ENCODE results near the gene CHCHD10.
A peak's percentile ranks its signal among the peaks of the same experiment; 100 is the strongest.

The CHCHD10 gene

DNA sequence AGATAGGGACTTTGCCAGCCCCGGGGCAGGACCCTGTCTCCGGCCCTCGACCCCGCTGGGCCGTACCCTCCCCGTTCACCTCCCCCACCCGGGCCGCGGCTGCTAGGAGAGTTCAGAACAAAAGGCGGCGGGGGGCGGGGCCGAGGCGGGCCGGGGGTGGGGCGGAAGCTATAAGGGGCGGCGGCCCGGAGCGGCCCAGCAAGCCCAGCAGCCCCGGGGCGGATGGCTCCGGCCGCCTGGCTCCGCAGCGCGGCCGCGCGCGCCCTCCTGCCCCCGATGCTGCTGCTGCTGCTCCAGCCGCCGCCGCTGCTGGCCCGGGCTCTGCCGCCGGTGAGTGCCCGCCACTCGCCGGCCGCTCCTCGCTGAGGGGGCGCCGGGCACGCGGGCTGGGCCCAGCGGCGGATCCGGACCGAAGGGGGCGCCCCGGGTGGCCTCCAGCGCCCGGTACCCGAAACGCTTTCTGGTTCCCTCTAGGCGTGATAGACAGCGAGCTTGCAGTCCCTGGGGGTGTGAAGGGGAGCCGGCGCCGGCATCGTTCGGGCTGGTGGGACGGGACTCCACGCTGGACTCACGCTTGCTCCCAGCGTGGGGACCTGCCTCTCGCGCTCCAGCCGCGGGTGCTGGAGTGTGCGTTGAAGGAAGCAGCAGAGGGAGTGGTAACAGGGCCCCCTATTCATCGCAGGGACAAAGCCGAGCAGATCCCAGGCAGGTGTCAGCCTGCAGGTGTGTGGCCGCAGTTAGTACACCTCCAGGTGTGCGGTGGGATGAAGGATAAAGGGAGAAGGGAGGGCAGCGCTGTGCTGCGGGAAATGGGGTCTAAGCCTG is 5.1 kb upstream of the CHCHD10 start, which contains the start of gene MMP11:
TSS of gene MMP11 (plus strand) at position 201 of the 825 bp plus-strand sequence. CDS start at position 223, 22 bp downstream.
- no peak for DNase-seq (ENCODE audit: low spot score)

DNA sequence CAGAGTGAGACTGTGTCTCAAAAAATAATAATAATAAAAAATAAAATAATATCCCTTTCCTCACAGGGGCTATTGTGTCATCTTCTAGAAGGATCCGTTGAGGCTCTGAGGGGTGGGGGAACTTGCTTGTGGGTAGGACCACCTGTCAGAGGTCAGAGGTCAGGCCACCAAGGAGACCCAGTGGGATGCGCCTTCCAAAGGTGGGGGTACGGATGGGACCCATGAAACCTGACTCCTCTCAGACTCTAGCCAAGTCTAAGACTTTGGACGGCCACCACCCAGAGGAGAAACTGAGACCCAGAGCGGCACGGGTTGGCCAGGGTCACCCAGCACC is 4.5 kb upstream of the CHCHD10 start:
- DNase-seq (ENCODE audit: low spot score), result no peak

DNA sequence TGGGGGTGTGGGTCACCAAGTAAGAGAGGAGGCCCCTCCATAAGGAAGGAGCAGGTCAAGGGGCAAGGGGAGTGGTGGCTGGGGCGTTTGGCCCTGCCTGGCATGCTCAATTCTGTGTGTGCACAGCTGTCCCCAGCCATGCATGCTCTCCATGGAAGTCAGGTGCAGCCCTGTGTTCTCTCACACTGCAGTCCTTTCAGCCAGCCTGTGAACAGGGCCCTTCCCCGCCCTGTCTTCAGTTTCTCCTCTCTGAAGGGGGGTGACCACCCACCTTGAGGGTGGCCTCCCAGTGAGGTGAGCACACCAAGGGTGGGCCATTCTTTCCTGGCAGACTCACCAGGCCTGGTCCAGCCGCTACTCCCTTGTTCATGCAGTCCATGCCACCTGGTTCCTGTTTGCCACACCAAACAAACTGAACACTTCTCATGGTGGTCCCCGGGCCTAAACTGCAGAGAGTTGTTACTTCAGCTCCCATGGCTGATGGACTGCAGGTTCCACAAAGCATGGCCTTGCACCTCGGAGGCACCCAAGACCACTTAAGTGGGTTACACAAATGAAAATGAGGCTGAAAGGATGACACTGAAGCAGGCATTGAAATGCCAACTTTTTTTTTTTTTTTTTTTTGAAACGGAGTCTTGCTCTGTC is 1.7 kb upstream of the CHCHD10 start:
- DNase-seq (ENCODE audit: low spot score), result no peak

DNA sequence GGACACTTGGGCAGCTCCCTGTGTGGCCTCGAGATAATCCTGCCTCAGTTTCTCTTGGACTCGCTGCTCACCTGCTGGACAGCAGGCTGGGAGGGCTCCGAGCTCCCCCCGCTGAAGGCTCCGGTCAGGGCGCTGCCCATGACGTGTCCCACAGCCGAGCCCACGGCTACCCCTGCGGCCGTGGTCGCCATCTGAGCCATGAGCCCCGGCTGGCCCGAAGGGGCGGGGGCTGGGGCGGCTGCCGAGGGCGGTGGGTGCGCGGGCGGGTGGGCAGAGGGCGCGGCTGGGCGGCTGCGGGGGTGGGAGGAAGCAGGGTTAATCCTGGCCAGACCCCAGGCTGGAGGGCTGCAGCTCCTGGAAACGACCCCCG is 484 bp downstream of the CHCHD10 start:
- no peak for DNase-seq (ENCODE audit: low spot score)

DNA sequence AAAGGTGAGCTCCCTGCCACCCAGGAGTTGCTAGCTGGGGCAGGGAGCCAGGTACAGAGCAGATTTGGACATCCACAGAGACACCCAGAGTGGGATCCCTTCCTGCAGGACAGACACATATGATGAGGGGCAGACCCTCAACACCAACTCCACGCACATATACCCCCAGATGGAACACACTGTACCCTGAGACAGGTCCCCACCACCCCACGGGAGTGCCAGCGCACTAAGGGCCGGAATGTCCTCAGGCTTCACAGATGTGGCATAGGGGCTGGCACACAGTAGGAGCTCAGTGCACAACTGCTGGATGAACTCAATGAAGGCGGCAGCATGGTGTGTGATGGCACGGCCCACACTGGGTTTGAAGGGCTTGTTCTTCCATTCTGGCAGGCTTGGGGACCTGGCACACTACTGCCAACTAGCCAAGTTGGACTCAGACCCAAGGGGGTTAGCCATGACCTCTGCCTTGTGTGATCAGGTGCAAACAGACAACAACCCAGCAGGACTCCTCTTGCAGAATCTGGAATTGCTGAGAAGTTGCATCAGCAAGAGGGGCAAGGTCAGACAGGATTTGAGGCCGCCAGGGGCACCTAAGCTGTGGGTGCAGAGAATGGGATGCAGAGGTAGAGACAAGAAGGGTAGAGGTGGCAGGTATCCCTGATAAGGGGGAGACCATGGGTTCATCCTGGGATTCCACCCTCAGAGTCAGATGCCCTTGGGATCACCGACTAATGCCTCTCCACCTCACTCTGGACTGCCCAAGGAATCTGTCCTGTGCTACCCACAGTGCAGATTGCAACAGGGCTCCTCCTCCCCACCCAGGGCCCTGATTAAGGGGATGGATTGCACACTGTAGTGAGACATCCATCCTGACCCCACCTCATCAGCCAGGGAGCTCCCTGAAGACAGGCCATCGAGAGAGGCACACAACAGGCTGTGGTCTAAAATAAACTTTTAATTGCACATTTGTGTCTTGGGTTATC is 2.6 kb downstream of the CHCHD10 start:
- no peak for DNase-seq (ENCODE audit: low spot score)

DNA sequence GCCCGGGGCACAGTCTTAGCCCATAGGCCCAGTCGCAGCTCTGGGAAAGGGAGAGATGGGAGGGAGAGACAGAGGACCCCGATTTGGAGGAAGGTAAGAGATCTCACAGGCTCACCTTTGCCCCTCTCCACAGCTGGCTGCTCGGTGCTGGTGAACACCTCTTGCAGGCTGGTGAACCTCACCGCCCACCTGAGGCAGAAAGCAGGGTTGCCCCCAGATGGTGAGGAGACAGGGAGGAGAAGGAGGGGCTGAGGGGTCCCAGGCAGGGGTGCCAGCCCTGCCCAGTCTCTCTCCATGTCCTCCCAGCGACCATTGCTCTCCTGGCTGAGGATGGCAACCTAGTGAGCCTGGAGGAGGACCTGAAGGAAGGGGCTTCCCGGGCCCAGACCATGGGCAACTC is 3.8 kb downstream of the CHCHD10 start:
- no peak for DNase-seq (ENCODE audit: low spot score)

DNA sequence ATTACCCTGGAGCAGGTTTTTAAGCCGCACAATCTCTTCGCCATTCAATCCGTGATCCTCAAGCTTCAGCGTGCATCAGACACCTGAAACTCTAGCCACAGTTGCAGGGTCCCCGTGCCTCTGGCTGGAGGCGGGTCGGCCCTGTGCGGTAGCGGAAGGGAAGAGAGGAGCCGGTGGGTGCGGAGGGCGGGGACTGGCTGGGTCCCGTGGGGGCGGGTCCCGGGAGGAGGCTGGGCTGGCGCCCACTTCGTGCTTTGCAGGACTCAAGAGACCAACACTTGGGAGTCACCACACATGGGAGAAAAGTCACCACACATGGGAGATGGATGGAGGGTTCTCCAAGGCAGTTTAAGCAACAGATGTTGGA is 4.2 kb downstream of the CHCHD10 start:
- DNase-seq (ENCODE audit: low spot score), result no peak

DNA sequence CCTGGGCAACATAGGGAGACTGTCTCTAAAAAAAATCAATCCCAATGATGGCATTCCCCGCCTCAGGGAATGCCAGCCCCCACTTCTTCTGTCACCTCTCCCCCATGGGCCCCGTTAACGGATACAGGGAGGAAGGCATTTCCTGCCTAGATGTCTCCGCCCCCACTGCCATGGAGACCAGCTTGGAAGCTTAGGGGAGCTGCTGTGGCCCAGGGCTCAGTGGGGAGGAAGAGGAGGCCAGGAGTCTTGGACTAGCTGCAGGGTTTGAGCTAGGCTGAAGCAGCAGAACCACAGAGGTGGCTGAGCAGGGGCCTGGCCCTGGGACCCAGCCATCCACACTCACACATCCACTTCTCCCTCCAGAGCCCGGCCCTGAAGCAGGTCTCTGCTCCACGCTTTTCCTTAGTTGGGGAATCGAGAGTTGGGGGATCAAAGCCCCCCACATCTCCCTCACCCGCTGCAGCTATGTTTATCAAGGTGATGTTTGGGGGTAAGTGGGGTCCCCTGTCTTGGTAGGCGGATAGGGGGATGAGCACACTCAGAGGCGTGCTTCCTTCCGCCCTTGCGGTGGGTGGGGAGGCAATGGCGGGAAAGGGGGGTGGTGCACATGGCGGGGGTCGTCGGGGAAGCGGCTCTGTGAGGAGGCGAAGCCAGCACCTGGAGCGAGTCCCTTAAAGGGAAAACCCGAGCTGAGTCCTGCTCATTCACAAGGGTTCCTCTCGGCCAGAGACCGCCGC is 4.8 kb downstream of the CHCHD10 start, which contains the start of gene C22orf15:
TSS of gene C22orf15 (plus strand) at position 149 of the 737 bp plus-strand sequence. CDS start at position 466, 317 bp downstream.
- no peak for DNase-seq (ENCODE audit: low spot score)

DNA sequence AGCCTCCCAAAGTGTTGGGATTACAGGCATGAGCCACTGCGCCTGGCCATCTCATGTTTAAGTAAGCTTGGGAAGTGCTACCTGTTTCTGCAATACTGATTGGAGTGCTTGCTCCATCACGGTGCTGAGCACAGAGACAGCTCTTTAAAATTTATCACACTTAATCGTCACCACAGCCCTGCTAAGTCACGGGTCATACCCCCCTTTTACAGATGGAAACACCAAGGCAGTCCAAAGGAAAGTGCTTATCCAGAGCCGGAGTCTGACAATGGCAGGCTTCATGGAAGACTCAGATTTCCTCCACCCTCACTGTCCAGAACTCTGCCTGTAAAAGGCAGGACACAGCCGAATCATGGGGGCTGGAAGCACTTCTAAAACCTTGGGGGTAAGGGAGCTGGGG is 7.7 kb downstream of the CHCHD10 start:
- DNase-seq (ENCODE audit: low spot score), result no peak

DNA sequence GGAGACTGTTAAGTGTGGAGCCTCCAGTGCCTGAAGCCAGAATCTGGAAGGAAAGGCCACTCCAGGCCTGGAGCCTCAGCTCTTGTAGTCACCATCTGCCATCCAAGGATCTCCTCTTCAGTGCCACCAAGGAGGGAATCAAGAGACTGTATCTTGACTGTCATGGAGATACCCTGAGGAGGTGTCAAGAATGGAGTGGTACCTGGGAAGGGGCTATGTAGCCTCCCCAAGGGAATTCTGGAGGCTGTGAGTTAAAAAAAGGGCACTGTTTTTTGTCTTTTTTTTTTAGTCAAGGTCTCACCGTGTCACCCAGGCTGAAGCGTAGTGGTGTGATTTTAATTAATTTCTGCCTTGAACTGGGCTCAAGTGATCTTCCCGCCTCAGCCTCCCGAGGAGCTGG is 8.2 kb downstream of the CHCHD10 start:
- no peak for DNase-seq (ENCODE audit: low spot score)

DNA sequence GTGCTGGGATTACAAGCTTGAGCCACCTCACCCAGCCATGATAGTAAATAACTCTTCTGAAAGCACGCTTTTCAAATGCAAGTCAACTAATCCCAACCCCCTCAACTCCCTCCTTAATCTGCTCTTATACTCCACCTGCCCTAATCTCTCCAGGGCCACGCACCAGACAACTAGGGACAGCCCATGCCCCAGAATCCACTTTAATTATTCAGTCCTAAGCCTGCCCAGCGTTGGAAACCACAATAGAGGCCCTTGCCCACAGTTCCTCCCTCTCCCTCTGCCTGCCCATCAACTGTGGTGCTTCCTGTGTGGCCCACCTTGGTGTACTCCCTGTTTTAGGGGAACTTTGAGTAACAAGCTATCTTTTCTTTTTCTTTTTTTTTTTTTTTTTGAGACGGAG is 10.9 kb downstream of the CHCHD10 start:
- no peak for DNase-seq (ENCODE audit: low spot score)

DNA sequence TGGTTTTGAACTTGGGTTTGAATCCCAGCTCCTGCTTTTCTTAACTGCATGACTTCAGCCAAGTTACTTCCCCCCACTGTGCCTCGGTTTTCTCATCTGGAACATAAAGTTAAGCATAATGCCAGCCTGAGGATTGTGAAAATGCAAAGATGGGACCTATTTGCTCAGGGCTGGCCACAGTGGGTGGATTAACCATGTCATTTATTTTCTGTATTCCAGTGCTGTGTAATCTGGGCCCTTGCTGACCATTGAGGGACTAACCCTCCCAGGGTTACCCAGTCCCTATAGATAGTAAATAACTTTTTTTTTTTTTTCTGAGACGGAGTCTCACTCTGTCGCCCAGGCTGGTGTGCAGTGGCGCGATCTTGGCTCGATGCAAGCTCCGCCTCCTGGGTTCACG is 12.1 kb downstream of the CHCHD10 start:
- DNase-seq (ENCODE audit: low spot score), result no peak

DNA sequence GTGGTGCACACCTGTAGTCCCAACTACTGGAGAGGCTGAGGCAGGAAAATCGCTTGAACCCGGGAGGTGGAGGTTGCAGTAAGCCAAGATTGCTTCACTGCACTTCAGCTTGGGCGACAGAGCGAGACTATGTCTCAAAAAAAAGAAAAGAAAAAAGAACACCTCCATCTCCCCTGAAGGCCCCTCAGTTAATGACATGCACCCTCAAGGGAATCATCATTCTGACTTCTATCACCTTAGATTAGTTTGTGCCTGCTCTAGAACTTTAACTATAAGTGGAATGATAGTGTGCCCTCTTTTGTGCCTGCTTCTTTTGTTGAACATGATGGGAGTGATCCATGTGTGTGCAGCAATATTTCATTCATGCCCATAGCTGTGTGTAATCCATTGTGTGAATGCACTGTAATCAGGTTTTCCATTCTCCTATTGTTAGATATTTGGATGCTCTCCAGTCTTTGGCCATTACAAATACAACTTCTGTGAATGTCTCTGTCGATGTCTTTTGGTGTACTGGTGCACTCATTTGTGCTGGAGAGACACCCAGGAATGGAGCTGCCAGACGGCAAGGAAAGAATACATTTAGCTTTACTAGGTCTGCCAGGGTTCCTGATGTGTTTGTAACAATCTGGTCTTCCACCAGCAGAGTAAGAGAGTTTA is 12.7 kb downstream of the CHCHD10 start:
- DNase-seq (ENCODE audit: low spot score), result no peak

DNA sequence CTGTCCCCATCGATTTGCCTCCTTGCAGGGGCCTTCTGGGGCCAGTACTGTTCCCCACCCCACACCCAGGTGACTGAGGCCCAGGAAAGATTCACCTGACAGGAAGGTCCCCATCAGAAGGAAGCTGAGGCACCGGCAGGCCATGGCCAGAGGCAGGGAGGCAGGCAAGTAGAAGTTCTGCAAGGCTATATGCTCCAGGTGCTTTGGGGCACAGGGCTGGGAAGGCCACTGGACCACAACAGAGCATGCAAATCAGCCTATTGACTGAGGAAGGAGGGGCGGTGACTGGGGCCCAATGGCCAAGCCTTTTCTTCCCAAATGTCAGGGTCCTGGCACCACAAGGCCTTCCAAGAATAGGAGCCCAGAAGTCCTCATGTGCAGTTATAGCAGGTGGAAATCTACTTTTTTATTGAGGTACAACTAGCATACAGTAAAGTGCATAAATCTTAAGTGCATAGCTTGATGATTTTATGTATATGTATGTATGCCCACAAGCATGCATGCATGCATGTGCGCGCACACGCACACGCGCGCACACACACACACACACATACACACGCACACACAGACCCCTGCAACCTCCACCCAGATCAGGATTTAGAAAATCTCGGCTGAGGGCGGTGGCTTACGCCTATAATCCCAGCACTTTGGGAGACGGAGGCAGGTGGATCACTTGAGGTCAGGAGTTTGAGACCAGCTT is 13.4 kb downstream of the CHCHD10 start, which contains the start of gene VPREB3:
TSS of gene VPREB3 (minus strand) at position 206 of the 700 bp plus-strand sequence. CDS start at position 144, 62 bp downstream.
- no peak for DNase-seq (ENCODE audit: low spot score)

DNA sequence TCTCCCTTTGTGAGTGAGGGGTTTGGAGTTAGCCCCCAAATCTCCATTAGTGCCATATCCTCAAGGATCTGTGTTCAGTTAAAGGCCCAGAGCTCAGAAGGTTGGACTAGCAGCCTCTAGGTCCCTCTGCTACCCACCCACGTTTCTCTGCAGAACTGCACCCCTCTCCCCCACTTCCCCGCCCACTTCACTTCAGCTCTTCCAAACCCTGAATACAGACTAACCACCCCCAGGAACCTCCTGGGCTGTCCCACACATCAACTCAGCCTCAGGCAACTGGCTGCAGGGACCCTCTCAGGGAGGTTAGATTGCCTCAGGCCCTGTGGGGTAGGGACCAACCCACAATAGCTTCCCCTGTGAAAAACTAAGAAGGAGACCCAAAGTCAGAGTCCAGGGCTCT is 14.4 kb downstream of the CHCHD10 start:
- no peak for DNase-seq (ENCODE audit: low spot score)

DNA sequence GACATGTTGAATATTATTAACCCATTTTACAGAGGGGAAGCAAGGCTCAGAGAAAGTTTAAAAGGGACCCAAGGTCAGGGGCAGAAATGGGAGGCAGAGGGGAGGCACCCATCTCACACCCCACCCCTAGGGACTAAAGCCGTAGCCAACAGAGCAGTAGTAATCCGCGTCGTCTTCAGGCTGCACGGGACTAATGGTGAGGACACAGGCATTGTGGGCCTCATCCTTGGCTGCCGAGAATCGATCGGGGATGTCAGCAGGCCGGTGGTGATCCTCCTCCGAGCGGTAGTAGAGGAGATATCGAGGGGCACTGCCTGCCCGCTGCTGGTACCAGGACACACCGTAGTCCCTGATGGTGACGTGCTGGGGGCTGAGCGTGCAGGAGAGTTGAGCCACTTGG is 15.0 kb downstream of the CHCHD10 start:
- DNase-seq (ENCODE audit: low spot score), result no peak

DNA sequence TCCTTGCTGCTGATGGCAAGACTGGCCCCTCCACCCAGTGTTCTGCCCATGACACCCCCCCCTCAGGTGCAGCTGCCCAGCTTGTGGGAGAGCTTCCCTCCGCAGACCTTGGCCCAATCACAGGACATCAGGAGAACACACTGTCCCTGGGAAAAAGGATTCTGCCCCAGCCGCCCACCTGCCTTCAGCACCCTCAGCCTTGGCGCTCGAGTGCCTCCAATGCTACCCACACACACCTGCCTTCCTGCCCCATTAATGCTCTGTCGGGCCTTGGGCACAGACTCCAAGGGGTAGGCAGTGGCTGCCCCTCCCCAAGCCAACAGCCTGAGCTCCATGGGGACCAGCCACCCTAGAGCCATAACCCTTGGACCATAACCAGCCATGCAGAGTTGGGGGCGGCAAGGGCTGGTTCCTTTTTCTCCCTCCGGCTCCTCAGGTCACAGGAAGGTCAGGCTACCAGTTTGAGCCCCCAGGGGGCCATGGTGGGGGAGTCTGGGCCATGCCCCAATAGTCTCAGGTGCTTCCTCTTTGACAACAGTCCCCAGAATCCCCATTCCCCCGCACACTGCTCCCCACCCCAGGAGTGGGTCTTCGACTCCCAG is 15.6 kb downstream of the CHCHD10 start:
- DNase-seq (ENCODE audit: low spot score), result no peak

DNA sequence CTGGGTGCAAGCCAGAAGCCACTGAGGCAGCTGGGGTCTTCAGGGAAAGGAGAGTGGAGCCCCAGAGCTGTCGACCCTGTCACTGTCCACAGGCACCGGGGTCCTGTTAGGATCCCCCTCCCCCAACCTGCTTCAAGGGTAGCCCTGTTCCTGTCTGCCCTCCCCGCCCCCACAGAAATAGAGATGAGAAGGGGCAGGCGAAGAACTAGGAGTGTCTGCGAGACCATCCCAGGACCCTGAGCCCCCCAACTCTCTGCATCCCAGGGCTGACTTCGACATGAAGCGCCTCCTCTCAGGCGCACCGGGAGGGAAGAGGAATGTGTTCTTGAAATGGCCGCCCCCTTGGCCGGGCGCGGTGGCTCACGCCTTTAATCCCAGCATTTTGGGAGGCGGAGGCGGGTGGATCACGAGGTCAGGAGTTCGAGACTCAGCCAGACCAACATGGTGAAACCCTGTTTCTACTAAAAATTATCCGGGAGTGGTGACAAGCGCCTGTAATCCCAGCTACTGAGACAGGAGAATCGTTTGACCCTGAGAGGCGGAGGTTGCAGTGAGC is 16.3 kb downstream of the CHCHD10 start:
- DNase-seq (ENCODE audit: low spot score), result no peak

DNA sequence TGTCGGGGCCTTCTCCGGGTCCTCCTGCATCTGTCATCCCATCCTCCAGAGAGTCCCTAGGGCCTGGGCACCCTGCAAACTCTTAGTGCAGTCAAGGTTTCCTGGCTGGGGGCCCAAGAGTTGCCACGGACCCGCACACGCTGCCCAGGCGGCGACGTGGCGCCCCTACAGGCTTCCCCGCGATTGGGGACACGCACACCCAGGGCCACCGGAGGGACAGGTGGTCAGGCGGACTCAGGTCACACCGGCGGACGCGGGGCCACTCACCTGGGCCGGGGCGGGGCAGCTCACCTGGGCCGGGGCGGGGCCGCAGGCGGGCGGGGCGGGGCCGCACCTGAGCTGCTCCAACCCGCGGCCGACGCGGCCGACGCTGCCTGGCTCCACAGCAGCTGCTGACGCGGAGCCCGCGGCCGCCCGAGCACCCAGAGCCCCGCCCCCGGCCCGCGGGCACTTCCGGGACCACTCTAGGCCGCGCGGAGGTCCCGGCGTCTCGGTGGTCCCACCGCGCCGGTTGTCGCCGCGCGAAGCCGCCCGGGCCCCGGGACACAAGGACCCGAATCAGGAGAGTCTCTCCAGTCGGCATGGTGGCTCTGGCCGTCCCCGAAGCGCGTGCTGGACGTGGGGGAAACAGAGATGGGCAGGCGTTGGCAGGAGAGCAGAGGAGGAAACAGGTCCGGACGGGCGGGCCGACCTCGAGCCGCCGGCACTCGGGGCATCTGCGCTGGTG is 16.9 kb downstream of the CHCHD10 start, which contains the start of gene ZNF70:
TSS of gene ZNF70 (minus strand) at position 399 of the 727 bp plus-strand sequence. CDS start 5,972 bp downstream, outside the sequence.
- DNase-seq (ENCODE audit: low spot score), result peak; percentile 78
